Adrenal gland (tissue), 5 donors: ENCODE data around the gene RAD51B.

ENCODE experiments used
- POLR2A ChIP-seq, 2 donors: fragments of 450-650 bp; IDR thresholded peaks; one replicate each; pipeline ENCODE4 v1.6.1; 2017; ENCODE audit warnings: antibody characterized with exemption in 2 of 2, mild to moderate bottlenecking in 2 of 2, moderate library complexity in 1 of 2
- TF ChIP-seq, protein P1 (sequence below), 6 experiments: fragments of 450-650 bp in 4 of 6; fragments of 200-600 bp in 2 of 6; sonication (generic) in 1 of 6; IDR thresholded peaks; 1 replicate in 5 of 6; 2 replicates in 1 of 6; pipeline versions ENCODE4 v1.5.1 to v1.8.0; 2016 to 2021; ENCODE audit warnings: antibody characterized with exemption in 6 of 6, mild to moderate bottlenecking in 2 of 6, moderate library complexity in 1 of 6
- donor health status: DM: no; HTN: no; CAD: no.

DNA sequence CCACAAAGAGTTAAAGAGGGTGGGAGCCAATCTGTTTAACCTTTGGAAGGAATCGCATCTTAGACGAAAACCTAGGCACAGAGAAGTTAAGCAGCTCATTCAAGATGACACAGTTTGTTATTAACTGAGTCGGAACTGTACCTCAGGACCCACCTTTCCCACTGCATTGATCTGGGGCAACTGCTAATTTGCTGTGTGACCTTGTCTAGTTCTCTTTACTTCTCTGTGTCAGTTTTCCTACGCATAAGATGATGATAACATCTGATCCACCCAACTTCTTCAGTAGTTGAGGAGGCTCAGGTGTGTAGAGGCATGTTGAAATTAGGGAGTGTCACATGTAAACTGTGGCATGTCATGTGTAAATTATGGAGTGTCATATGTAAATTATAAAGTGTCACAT lies 787.1 kb downstream of the RAD51B start:
- TF ChIP-seq POLR2A (IDR thresholded peaks at IDR 0.05) = no peak
- TF ChIP-seq, protein P1, sequence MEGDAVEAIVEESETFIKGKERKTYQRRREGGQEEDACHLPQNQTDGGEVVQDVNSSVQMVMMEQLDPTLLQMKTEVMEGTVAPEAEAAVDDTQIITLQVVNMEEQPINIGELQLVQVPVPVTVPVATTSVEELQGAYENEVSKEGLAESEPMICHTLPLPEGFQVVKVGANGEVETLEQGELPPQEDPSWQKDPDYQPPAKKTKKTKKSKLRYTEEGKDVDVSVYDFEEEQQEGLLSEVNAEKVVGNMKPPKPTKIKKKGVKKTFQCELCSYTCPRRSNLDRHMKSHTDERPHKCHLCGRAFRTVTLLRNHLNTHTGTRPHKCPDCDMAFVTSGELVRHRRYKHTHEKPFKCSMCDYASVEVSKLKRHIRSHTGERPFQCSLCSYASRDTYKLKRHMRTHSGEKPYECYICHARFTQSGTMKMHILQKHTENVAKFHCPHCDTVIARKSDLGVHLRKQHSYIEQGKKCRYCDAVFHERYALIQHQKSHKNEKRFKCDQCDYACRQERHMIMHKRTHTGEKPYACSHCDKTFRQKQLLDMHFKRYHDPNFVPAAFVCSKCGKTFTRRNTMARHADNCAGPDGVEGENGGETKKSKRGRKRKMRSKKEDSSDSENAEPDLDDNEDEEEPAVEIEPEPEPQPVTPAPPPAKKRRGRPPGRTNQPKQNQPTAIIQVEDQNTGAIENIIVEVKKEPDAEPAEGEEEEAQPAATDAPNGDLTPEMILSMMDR (IDR thresholded peaks at IDR 0.05) = no peak
